Endodermal cell (in vitro differentiated cells): ENCODE measurements around the gene IQSEC3. TPM values are rescaled to one million over a fixed set of nuclear protein-coding genes. Genes with fewer than 3 reads are reported as not detected.
A peak's percentile ranks its signal among the peaks of the same experiment; 100 is the strongest.

ENCODE experiments used
- DNase-seq: peaks from one replicate; pipeline ENCODE4 v3.0.0-alpha.2; 2017
- H3K27ac ChIP-seq: 2 replicates; pipeline ENCODE4 v1.5.1; 2013; ENCODE audit warnings: mild to moderate bottlenecking, low read depth, low read length, moderate library complexity
- H3K27me3 ChIP-seq: 2 replicates; pipeline ENCODE4 v1.6.1; 2013; ENCODE audit warnings: mild to moderate bottlenecking, low read length, moderate library complexity; ENCODE audit not compliant: insufficient read depth, control insufficient read depth, poor library complexity, severe bottlenecking
- H3K36me3 ChIP-seq: 2 replicates; pipeline ENCODE4 v1.7.0; 2013; ENCODE audit warnings: mild to moderate bottlenecking, low read length, moderate library complexity; ENCODE audit not compliant: control insufficient read depth, insufficient read depth
- H3K4me1 ChIP-seq: one replicate; pipeline ENCODE4 v1.7.0; 2013; ENCODE audit warnings: low read length; ENCODE audit not compliant: control insufficient read depth, insufficient read depth
- H3K4me3 ChIP-seq: 2 replicates; pipeline ENCODE4 v1.5.1; 2013; ENCODE audit warnings: mild to moderate bottlenecking, low read length, moderate library complexity
- H3K9ac ChIP-seq: 2 replicates; pipeline ENCODE4 v1.6.1; 2013; ENCODE audit warnings: mild to moderate bottlenecking, low read length, moderate library complexity; ENCODE audit not compliant: poor library complexity, severe bottlenecking; ENCODE audit errors: extremely low read depth
- H3K9me3 ChIP-seq: 2 replicates; pipeline ENCODE4 v1.6.1; 2013; ENCODE audit warnings: mild to moderate bottlenecking, low read length, moderate library complexity; ENCODE audit not compliant: control insufficient read depth
- H3K27ac Mint-ChIP-seq: 2 replicates; pipeline ENCODE4 v1.8.0; 2020; ENCODE audit warnings: mixed read lengths
- H3K27me3 Mint-ChIP-seq: 2 replicates; pipeline ENCODE4 v1.8.0; 2021; ENCODE audit warnings: mild to moderate bottlenecking, mixed read lengths; ENCODE audit not compliant: insufficient read depth
- H3K36me3 Mint-ChIP-seq: 2 replicates; pipeline ENCODE4 v1.8.0; 2020; ENCODE audit warnings: low read depth, mixed read lengths
- H3K4me1 Mint-ChIP-seq: 2 replicates; pipeline ENCODE4 v1.8.0; 2020; ENCODE audit warnings: mixed read lengths
- H3K4me3 Mint-ChIP-seq: 2 replicates; pipeline ENCODE4 v1.8.0; 2020; ENCODE audit warnings: mild to moderate bottlenecking, moderate library complexity, mixed read lengths
- H3K9me3 Mint-ChIP-seq: 2 replicates; pipeline ENCODE4 v1.8.0; 2020; ENCODE audit warnings: mild to moderate bottlenecking, mixed read lengths
- WGBS, 2 experiments: methylation state at CpG; one replicate each; pipeline versions ENCODE4 v1.1.5 to v1.1.7; 2013; ENCODE audit warnings: missing lambda C conversion rate in 2 of 2, mixed read lengths in 1 of 2; ENCODE audit not compliant: insufficient coverage in 1 of 2, insufficient read length in 1 of 2; 5-methylcytosine and 5-hydroxymethylcytosine counted together
- total RNA-seq, 2 donors: library from RNA; stranded (reverse); fragmentation: NEBNext Ultra II Directional in 1 of 2; extraction: Animal tissue kit (Norgen Biotek cat#: 25700) in 1 of 2; gene quantifications; 2 replicates in 1 of 2; 3 replicates in 1 of 2; pipeline ENCODE4 v1.2.1, GENCODE V29; 2021
- TF ChIP-seq, protein P1 (sequence below): fragments of 200-600 bp; sonication (generic); conservative IDR thresholded peaks from 2 replicates; pipeline ENCODE4 v1.5.0; 2021; ENCODE audit warnings: antibody characterized with exemption, mild to moderate bottlenecking

The IQSEC3 gene
- total RNA-seq, 2 donors from 2014 or later, result 1.5 to 2.7 TPM

DNA sequence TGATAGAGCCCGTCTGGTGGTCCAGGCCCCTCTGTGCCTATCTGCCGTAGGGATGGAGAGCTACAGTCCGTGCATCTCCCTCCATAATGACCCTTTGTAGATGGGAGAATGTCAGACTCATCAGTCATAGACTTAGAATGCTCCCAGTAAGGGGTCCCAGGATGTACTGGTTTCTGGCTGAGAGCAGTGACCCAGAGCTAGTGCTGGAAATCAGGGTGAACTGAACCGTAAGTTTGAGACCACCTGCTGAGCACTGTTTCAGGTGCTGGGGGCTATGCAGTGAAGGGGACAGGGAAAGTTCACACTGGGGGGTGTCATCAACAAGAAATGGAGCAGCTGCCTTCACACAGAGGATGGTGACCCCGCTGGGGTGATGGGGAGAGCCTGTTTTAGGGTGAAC lies 113.3 kb downstream of the IQSEC3 start:
- peaks cover 5% of the 10 kb centered on the region for H3K27me3 Mint-ChIP-seq
- 82 to 90% methylated on average over 4 to 5 of the region's 5 CpGs for WGBS, 2 experiments
- no peaks in the 10 kb centered on the region for H3K9me3 Mint-ChIP-seq
- no peak overlapping the region for H3K4me3 ChIP-seq
- H3K27ac Mint-ChIP-seq, result no peak overlapping the region
- H3K4me1 Mint-ChIP-seq, result peaks cover 19% of the 10 kb centered on the region
- no peaks in the 10 kb centered on the region for H3K9me3 ChIP-seq
- H3K9ac ChIP-seq, result no peak overlapping the region
- TF ChIP-seq, protein P1, sequence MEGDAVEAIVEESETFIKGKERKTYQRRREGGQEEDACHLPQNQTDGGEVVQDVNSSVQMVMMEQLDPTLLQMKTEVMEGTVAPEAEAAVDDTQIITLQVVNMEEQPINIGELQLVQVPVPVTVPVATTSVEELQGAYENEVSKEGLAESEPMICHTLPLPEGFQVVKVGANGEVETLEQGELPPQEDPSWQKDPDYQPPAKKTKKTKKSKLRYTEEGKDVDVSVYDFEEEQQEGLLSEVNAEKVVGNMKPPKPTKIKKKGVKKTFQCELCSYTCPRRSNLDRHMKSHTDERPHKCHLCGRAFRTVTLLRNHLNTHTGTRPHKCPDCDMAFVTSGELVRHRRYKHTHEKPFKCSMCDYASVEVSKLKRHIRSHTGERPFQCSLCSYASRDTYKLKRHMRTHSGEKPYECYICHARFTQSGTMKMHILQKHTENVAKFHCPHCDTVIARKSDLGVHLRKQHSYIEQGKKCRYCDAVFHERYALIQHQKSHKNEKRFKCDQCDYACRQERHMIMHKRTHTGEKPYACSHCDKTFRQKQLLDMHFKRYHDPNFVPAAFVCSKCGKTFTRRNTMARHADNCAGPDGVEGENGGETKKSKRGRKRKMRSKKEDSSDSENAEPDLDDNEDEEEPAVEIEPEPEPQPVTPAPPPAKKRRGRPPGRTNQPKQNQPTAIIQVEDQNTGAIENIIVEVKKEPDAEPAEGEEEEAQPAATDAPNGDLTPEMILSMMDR, result no peak
- no peak for DNase-seq
- H3K4me1 ChIP-seq, result peaks cover 7% of the 10 kb centered on the region
- no peak overlapping the region for H3K27ac ChIP-seq
- H3K36me3 Mint-ChIP-seq, result no peaks in the 10 kb centered on the region
- no peak overlapping the region for H3K4me3 Mint-ChIP-seq
- no peaks in the 10 kb centered on the region for H3K27me3 ChIP-seq
- no peaks in the 10 kb centered on the region for H3K36me3 ChIP-seq

DNA sequence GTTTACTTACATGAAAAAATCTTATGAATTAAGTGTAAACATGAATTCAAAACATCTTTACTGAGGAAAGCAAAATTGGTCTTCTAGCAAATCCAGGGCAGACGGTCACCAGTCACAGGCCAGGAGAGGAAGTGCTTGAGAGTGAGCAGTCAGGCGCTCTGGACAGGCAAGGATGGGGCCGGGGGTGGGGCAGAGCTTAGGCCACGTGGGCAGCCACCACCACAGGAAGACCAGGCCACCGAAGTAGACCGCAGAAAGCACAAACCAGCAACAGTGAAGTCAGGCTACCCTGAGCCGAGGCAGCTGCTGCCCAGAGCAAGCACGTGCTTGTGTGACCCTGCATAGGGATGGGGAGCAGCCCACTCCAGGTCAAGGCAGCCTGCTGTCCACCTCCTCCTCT lies 113.9 kb downstream of the IQSEC3 start:
- H3K4me1 ChIP-seq, result peaks cover 7% of the 10 kb centered on the region
- H3K9ac ChIP-seq, result no peak overlapping the region
- no peaks in the 10 kb centered on the region for H3K9me3 ChIP-seq
- peaks cover 15% of the 10 kb centered on the region for H3K4me1 Mint-ChIP-seq
- TF ChIP-seq, protein P1, result no peak
- no peak for DNase-seq
- no peaks in the 10 kb centered on the region for H3K36me3 Mint-ChIP-seq
- no peak overlapping the region for H3K4me3 Mint-ChIP-seq
- H3K27me3 ChIP-seq, result no peaks in the 10 kb centered on the region
- 85 to 96% methylated on average over 3 to 8 of the region's 8 CpGs for WGBS, 2 experiments
- H3K36me3 ChIP-seq, result no peaks in the 10 kb centered on the region
- peaks cover 10% of the 10 kb centered on the region for H3K27me3 Mint-ChIP-seq
- H3K4me3 ChIP-seq, result no peak overlapping the region
- no peaks in the 10 kb centered on the region for H3K9me3 Mint-ChIP-seq
- no peak overlapping the region for H3K27ac Mint-ChIP-seq
- no peak overlapping the region for H3K27ac ChIP-seq

DNA sequence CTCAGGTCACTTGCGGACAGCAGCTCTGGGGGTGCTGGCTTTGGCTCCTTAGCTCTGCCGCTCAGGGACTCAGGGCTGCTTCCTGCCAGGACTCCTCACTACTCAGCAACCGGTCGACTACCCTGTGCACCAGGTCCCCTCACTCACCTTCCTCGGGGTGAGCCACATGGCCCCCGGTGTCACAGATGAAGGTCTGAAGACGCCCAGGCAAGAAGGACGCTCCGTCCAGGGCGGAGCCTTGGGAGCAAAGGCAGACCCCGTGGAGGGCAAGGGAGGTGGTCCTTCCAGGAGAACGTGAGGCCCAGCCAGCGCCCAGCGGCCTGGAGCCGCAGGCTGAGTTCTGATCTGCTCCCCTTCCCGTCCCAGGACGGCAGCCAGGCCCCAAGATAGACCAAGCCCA lies 115.4 kb downstream of the IQSEC3 start:
- no peak overlapping the region for H3K9ac ChIP-seq
- H3K4me3 ChIP-seq, result no peak overlapping the region
- peak overlapping the region; percentile 13 for H3K27ac ChIP-seq
- no peaks in the 10 kb centered on the region for H3K36me3 Mint-ChIP-seq
- DNase-seq, result no peak
- peaks cover 7% of the 10 kb centered on the region for H3K4me1 ChIP-seq
- peaks cover 15% of the 10 kb centered on the region for H3K4me1 Mint-ChIP-seq
- H3K36me3 ChIP-seq, result no peaks in the 10 kb centered on the region
- peaks cover 24% of the 10 kb centered on the region for H3K27me3 Mint-ChIP-seq
- H3K9me3 Mint-ChIP-seq, result no peaks in the 10 kb centered on the region
- H3K27me3 ChIP-seq, result no peaks in the 10 kb centered on the region
- H3K4me3 Mint-ChIP-seq, result no peak overlapping the region
- TF ChIP-seq, protein P1, result no peak
- H3K9me3 ChIP-seq, result no peaks in the 10 kb centered on the region
- no peak overlapping the region for H3K27ac Mint-ChIP-seq
- 91% methylated on average over 10 to 17 of the region's 17 CpGs for WGBS, 2 experiments
